ENCODE measurements around the gene NACC2.

GRCh38 chr9:135961811-135962695 lies 133.0 kb downstream of the NACC2 start:
- TF ChIP-seq, protein P1, sequence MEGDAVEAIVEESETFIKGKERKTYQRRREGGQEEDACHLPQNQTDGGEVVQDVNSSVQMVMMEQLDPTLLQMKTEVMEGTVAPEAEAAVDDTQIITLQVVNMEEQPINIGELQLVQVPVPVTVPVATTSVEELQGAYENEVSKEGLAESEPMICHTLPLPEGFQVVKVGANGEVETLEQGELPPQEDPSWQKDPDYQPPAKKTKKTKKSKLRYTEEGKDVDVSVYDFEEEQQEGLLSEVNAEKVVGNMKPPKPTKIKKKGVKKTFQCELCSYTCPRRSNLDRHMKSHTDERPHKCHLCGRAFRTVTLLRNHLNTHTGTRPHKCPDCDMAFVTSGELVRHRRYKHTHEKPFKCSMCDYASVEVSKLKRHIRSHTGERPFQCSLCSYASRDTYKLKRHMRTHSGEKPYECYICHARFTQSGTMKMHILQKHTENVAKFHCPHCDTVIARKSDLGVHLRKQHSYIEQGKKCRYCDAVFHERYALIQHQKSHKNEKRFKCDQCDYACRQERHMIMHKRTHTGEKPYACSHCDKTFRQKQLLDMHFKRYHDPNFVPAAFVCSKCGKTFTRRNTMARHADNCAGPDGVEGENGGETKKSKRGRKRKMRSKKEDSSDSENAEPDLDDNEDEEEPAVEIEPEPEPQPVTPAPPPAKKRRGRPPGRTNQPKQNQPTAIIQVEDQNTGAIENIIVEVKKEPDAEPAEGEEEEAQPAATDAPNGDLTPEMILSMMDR (IDR thresholded peaks at IDR 0.05): no peak
- no peak for TF ChIP-seq POLR2A (IDR thresholded peaks at IDR 0.05)

Data from right lobe of liver (tissue), 4 donors.